ENCODE results near the gene TSC22D3.

The TSC22D3 gene

GRCh38 chrX:107714206-107714891 is 61.2 kb downstream of the TSC22D3 start:
- H3K27me3 ChIP-seq (replicated peaks) = no peaks in the 10 kb centered on the region
- H3K36me3 ChIP-seq (replicated peaks) = peaks cover 29% of the 10 kb centered on the region
- H3K4me3 ChIP-seq (ENCODE audit: low read depth, low read length) = peak overlapping the region; percentile 70
- in situ Hi-C loops (cut with HindIII; ENCODE audit: low pct_ligation_motif_present, low sequenced_read_pairs) = no loop called here
- DNase-seq = no peak
- peak overlapping the region; percentile 98 for H3K27ac ChIP-seq
- peak; percentile 42 for TF ChIP-seq CTCF (IDR thresholded peaks at IDR 0.05; ENCODE audit: low read depth, low read length, missing control alignments)

- no peaks in the 10 kb centered on the region for H3K27me3 ChIP-seq (replicated peaks)
- H3K27ac ChIP-seq = peak overlapping the region; percentile 85
- peak overlapping the region; percentile 70 for H3K4me3 ChIP-seq (ENCODE audit: low read depth, low read length)
- peaks cover 29% of the 10 kb centered on the region for H3K36me3 ChIP-seq (replicated peaks)
- in situ Hi-C loops (cut with HindIII; ENCODE audit: low pct_ligation_motif_present, low sequenced_read_pairs) = no loop called here
- DNase-seq = no peak
- TF ChIP-seq CTCF (IDR thresholded peaks at IDR 0.05; ENCODE audit: low read depth, low read length, missing control alignments) = no peak
Measured at GRCh38 chrX:107713543-107714205, 61.9 kb downstream of the TSC22D3 start.

GRCh38 chrX:107713203-107713542 is 62.4 kb downstream of the TSC22D3 start:
- Histone ChIP-seq H3K4me3 (ENCODE audit: low read depth, low read length) (no peak overlapping the region), H3K27ac (peak overlapping the region; percentile 85), H3K36me3 (replicated peaks) (peaks cover 29% of the 10 kb centered on the region), H3K27me3 (replicated peaks) (no peaks in the 10 kb centered on the region)
- DNase-seq = no peak
- no peak for TF ChIP-seq CTCF (IDR thresholded peaks at IDR 0.05; ENCODE audit: low read depth, low read length, missing control alignments)
- in situ Hi-C loops (cut with HindIII; ENCODE audit: low pct_ligation_motif_present, low sequenced_read_pairs) = no loop called here

GRCh38 chrX:107712231-107713202 is 63.1 kb downstream of the TSC22D3 start:
- no peak for TF ChIP-seq CTCF (IDR thresholded peaks at IDR 0.05; ENCODE audit: low read depth, low read length, missing control alignments)
- Histone ChIP-seq H3K27me3 (replicated peaks) (no peaks in the 10 kb centered on the region), H3K36me3 (replicated peaks) (peaks cover 29% of the 10 kb centered on the region), H3K4me3 (ENCODE audit: low read depth, low read length) (no peak overlapping the region), H3K27ac (peak overlapping the region; percentile 85)
- in situ Hi-C loops (cut with HindIII; ENCODE audit: low pct_ligation_motif_present, low sequenced_read_pairs) = no loop called here
- DNase-seq = peak; percentile 49

GRCh38 chrX:107711521-107712181 is 63.9 kb downstream of the TSC22D3 start:
- peak overlapping the region; percentile 85 for H3K27ac ChIP-seq
- H3K4me3 ChIP-seq (ENCODE audit: low read depth, low read length) = no peak overlapping the region
- peaks cover 29% of the 10 kb centered on the region for H3K36me3 ChIP-seq (replicated peaks)
- no peak for DNase-seq
- in situ Hi-C loops (cut with HindIII; ENCODE audit: low pct_ligation_motif_present, low sequenced_read_pairs) = no loop called here
- no peak for TF ChIP-seq CTCF (IDR thresholded peaks at IDR 0.05; ENCODE audit: low read depth, low read length, missing control alignments)
- no peaks in the 10 kb centered on the region for H3K27me3 ChIP-seq (replicated peaks)

All from brain microvascular endothelial cell (primary cell).